Thoracic aorta (tissue), 2 donors: ENCODE data around the gene DENND1B. TPM values are rescaled to one million over a fixed set of nuclear protein-coding genes. Genes with fewer than 3 reads are reported as not detected.

Experiments
- ATAC-seq: fragments of 150-250 bp; one replicate; pipeline ENCODE4 v1.8.0; 2017; ENCODE audit warnings: low read depth; ENCODE audit not compliant: insufficient number of reproducible peaks, low FRiP score
- DNase-seq: peaks from one replicate; pipeline ENCODE4 v3.0.0-alpha.2; 2020; ENCODE audit warnings: low spot score
- H3K27ac ChIP-seq, 2 donors: fragments of 200-600 bp; sonication (generic); 1 replicate in 1 of 2; 2 replicates in 1 of 2; pipeline ENCODE4 v1.5.1; 2016; ENCODE audit warnings: mild to moderate bottlenecking in 2 of 2, moderate library complexity in 2 of 2
- H3K27me3 ChIP-seq: fragments of 200-600 bp; sonication (generic); replicated peaks from 2 replicates; pipeline ENCODE4 v1.6.0; 2016; ENCODE audit warnings: mild to moderate bottlenecking; ENCODE audit not compliant: insufficient read depth
- H3K36me3 ChIP-seq: fragments of 200-600 bp; sonication (generic); one replicate; pipeline ENCODE4 v1.5.1; 2016
- H3K4me1 ChIP-seq, 2 donors: fragments of 200-600 bp; sonication (generic); 1 replicate in 1 of 2; 2 replicates in 1 of 2; pipeline versions ENCODE4 v1.5.1 to v1.6.0; 2016; ENCODE audit warnings: low read depth in 2 of 2, mild to moderate bottlenecking in 1 of 2; ENCODE audit not compliant: control insufficient read depth in 1 of 2
- H3K4me3 ChIP-seq: fragments of 200-600 bp; sonication (generic); 2 replicates; pipeline ENCODE4 v1.5.1; 2016; ENCODE audit warnings: mild to moderate bottlenecking
- H3K9me3 ChIP-seq: fragments of 200-600 bp; sonication (generic); 2 replicates; pipeline ENCODE4 v1.5.1; 2016
- total RNA-seq, 2 donors: library from RNA; depleted of rRNA; stranded (reverse); fragments of >200 nt; gene quantifications; one replicate each; pipeline versions ENCODE4 v1.1.0 to v1.2.3, GENCODE V29; 2016
- TF ChIP-seq, protein P1 (sequence below): fragments of 200-600 bp; sonication (generic); IDR thresholded peaks from one replicate; pipeline ENCODE4 v1.5.1; 2019; ENCODE audit warnings: antibody characterized with exemption

Gene DENND1B
- total RNA-seq, 2 donors from 2014 or later, result 9.6 to 17.2 TPM

DNA sequence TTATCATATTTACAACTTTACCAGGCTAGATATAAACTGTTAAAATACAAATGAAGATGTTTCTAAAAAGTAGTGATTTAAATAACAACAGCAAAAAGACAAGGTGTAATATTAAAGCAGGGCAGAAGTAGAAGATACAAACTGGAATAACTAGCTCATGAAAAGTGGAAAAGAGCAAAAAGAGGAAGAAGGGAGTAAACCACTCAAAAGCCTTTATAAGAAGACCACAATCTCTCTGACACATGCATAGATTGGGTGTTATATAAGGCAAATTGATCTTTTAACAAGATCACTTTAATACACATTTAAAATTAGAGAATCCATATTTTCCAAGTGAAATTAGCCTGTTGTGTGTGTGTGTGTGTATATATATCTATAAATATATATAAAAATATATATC is 5.0 kb downstream of the DENND1B start:
- no peak overlapping the region for H3K27ac ChIP-seq
- H3K4me1 ChIP-seq, result peaks cover 12 to 25% of the 10 kb centered on the region in 2 donors
- H3K9me3 ChIP-seq, result no peaks in the 10 kb centered on the region
- ATAC-seq (no peak), DNase-seq (no peak)
- TF ChIP-seq, protein P1, sequence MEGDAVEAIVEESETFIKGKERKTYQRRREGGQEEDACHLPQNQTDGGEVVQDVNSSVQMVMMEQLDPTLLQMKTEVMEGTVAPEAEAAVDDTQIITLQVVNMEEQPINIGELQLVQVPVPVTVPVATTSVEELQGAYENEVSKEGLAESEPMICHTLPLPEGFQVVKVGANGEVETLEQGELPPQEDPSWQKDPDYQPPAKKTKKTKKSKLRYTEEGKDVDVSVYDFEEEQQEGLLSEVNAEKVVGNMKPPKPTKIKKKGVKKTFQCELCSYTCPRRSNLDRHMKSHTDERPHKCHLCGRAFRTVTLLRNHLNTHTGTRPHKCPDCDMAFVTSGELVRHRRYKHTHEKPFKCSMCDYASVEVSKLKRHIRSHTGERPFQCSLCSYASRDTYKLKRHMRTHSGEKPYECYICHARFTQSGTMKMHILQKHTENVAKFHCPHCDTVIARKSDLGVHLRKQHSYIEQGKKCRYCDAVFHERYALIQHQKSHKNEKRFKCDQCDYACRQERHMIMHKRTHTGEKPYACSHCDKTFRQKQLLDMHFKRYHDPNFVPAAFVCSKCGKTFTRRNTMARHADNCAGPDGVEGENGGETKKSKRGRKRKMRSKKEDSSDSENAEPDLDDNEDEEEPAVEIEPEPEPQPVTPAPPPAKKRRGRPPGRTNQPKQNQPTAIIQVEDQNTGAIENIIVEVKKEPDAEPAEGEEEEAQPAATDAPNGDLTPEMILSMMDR, result no peak
- no peaks in the 10 kb centered on the region for H3K36me3 ChIP-seq
- no peaks in the 10 kb centered on the region for H3K27me3 ChIP-seq
- no peak overlapping the region for H3K4me3 ChIP-seq

DNA sequence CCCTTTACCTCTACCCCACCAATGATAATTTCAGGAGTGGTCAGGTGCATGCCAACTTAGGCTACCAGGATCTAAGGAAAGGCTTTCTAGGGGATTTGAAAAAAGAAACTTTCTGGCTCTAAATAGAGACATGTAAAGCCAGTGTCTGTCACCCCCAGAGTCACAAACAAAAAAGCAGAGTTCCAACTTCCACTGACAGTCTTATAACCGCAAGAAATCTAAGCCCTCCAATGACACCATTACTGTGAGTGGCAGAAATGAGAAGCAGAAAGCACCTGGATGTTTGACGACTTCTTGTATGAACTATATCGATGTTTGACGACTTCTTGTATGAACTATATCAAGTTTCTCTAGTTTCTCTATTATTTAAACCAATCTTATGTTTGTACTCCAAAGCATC is 6.0 kb downstream of the DENND1B start:
- H3K4me1 ChIP-seq, result peaks cover 12 to 25% of the 10 kb centered on the region in 2 donors
- no peak overlapping the region for H3K27ac ChIP-seq
- H3K9me3 ChIP-seq, result no peaks in the 10 kb centered on the region
- ATAC-seq (no peak), DNase-seq (no peak)
- H3K36me3 ChIP-seq, result no peaks in the 10 kb centered on the region
- no peaks in the 10 kb centered on the region for H3K27me3 ChIP-seq
- TF ChIP-seq, protein P1, result no peak
- no peak overlapping the region for H3K4me3 ChIP-seq

GRCh38 chr1:197768014-197768805 is 7.1 kb downstream of the DENND1B start:
- Histone ChIP-seq H3K36me3 (no peaks in the 10 kb centered on the region), H3K27me3 (no peaks in the 10 kb centered on the region), H3K27ac (no peak overlapping the region), H3K9me3 (no peaks in the 10 kb centered on the region), H3K4me1 (peaks cover 3 to 14% of the 10 kb centered on the region in 2 donors), H3K4me3 (no peak overlapping the region)
- ATAC-seq (no peak), DNase-seq (no peak)
- TF ChIP-seq, protein P1, result no peak

DNA sequence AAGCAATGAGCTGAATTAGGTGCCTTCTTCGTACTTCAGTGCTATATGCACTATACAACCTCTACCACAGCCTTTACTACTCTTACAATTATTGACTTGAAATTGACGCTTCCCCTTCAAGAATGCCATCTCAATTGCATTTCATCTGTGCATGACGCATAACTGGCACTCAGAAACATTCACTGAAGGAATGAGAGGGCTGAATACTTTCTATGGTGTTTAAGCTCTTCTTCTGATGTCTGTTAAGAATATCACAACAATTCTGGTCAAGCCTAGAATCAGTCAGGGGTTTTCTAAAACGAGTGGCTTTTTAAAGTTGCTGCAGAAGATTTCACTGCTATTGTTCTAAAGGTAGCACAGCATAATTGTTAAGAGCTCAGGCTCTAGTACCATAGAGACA is 11.5 kb downstream of the DENND1B start:
- Histone ChIP-seq H3K27ac (no peak overlapping the region), H3K27me3 (no peaks in the 10 kb centered on the region), H3K9me3 (no peaks in the 10 kb centered on the region), H3K4me3 (no peak overlapping the region), H3K4me1 (no peaks in the 10 kb centered on the region), H3K36me3 (no peaks in the 10 kb centered on the region)
- DNase-seq, result no peak
- ATAC-seq, result no peak
- TF ChIP-seq, protein P1, result no peak

DNA sequence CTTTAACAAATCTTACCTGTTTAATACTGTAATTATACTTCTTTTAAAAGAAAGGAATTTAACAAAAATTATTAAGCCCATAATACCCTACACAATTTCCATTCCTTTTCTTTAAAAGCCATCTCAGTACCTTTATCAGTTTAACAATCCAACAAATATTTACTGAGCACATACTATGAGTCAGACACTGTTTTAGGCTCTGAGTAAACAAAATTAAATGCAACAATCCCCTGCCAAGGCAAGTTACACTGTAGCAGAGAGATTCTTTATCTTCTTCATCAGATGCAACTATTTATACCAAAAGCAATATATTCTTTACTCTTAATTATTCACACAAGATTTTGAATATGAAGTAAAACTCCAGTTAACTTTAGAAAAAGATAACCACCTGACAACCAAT is 12.0 kb downstream of the DENND1B start:
- H3K27me3 ChIP-seq, result no peaks in the 10 kb centered on the region
- DNase-seq (no peak), ATAC-seq (no peak)
- H3K4me3 ChIP-seq, result no peak overlapping the region
- H3K36me3 ChIP-seq, result no peaks in the 10 kb centered on the region
- H3K9me3 ChIP-seq, result no peaks in the 10 kb centered on the region
- no peaks in the 10 kb centered on the region for H3K4me1 ChIP-seq
- TF ChIP-seq, protein P1, result no peak
- no peak overlapping the region for H3K27ac ChIP-seq
